ENCODE data around the gene USP25.

The USP25 gene

GRCh38 chr21:15729674-15730483 lies at the start of gene USP25:
Gene USP25 (plus strand): TSS chr21:15729982. CDS start chr21:15730394, 412 bp downstream.
- peak; percentile 96 for DNase-seq (ENCODE audit: low spot score)

DNA sequence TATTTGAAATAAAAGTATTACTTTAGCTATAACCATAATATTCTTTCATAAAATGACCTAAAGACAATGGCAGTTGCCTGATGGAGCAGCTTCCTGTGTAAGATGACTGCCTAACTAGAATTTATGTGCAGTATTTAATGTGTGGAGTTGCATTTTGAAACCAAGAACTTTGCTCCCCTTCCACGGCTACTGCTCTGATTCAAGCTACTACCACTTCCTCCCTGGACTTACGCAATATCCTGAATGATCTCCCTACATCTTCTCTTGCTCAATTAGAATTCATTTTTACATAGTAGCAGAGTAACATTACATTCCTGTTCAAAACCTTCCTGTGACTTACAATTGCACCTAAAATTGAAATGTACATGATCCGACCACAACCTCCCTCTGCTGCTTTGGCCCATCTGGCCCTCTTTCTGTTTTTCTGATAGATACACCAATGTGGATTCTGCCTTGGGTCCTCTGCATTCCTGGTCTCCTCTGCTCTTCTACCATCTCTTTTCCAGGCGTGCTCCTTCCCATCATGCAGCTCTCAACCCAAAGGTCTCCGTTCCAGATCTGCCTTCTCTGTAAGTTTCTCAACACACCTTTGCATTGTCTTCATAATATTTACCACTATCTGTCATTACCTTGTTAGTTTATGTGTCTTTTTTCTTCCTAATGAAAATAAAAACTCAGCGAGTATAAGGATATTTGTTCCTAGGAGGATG lies 47.4 kb upstream of the USP25 start:
- no peak for DNase-seq (ENCODE audit: low spot score)

DNA sequence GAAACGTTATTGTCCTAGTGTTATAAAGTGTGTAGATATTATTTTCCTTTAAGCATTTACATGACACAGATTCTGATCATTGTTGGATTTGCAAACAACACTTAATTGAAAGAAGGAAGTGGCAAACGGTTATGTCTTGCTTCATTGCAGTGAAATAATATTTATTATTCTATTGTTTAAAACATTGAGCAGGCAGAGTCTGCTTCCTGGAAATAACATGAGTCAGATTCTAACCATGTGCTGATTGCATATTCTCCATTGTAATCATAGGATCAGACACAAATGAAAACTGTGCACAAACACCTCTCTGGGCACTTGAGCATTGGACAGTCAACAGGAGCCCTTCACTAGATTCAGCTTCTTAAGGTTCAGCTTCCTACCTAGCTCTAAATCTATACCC lies 46.8 kb upstream of the USP25 start:
- DNase-seq (ENCODE audit: low spot score), result no peak

- no peak for DNase-seq (ENCODE audit: low spot score)
Measured at GRCh38 chr21:15686506-15686905, 43.3 kb upstream of the USP25 start.

DNA sequence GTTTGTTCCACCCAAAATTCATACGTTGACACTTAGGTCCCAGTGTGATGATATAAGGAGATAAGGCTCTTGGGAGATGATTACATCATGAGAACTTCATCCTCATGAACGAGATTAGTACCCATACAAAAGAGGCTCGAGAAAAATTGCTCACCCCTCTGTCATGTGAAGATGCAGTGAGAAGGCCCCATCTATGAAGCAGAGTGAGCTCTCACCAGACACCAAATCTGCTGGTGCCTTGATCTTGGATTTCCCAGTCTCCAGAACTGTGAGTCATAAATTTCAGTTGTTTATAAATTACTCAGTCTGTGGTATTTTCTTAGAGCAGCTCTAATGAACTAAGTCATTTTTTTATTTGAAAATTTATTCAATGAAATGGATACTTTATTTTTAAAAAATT lies 42.6 kb upstream of the USP25 start:
- DNase-seq (ENCODE audit: low spot score), result no peak

- no peak for DNase-seq (ENCODE audit: low spot score)
Measured at GRCh38 chr21:15688016-15688415, 41.8 kb upstream of the USP25 start.

GRCh38 chr21:15688809-15689208 lies 41.0 kb upstream of the USP25 start:
- DNase-seq (ENCODE audit: low spot score), result no peak

DNA sequence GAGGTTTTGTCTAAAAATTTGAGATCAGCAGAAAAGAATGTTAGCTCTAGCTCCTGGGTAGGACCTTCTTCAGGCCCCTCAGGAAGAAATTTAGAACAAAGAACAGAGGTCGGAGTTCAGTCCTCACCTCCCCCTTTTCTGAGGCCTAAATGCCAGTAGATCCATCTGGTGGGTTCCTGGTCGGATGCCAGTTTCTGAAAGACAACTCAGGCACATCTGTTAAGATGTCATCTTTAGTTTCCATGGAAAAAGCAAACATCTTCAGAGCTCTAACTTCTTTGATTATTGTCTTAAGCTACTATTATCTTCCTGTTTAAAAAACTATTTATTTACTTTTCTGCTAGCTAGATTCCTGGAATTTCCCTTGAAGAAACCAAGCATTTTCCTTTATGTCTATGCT lies 37.1 kb upstream of the USP25 start:
- no peak for DNase-seq (ENCODE audit: low spot score)

DNA sequence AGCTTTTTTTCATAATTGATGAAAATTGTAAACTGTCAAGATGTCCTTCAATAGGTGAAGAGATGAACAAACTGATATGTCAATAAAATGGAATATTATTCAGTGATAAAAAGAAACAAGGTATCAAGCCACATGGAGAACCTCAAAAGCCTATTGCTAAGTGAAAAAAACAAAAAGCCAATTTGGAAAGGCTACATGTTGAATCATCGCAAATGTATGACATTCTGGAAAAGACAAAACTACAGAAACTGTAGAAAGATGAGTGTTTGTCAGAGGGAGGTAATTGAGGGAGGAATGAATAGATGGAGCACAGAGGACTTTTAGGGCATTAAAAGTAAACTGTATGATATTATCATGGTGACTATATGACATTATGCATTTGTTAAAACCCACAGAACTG lies 34.5 kb upstream of the USP25 start:
- no peak for DNase-seq (ENCODE audit: low spot score)

- no peak for DNase-seq (ENCODE audit: low spot score)
Measured at GRCh38 chr21:15701830-15702229, 28.0 kb upstream of the USP25 start.

GRCh38 chr21:15703932-15704331 lies 25.9 kb upstream of the USP25 start:
- no peak for DNase-seq (ENCODE audit: low spot score)

- DNase-seq (ENCODE audit: low spot score), result peak; percentile 52
Measured at GRCh38 chr21:15706696-15707095, 23.1 kb upstream of the USP25 start.

GRCh38 chr21:15713412-15713811 lies 16.4 kb upstream of the USP25 start:
- no peak for DNase-seq (ENCODE audit: low spot score)

- no peak for DNase-seq (ENCODE audit: low spot score)
Measured at GRCh38 chr21:15718711-15719110, 11.1 kb upstream of the USP25 start.

DNA sequence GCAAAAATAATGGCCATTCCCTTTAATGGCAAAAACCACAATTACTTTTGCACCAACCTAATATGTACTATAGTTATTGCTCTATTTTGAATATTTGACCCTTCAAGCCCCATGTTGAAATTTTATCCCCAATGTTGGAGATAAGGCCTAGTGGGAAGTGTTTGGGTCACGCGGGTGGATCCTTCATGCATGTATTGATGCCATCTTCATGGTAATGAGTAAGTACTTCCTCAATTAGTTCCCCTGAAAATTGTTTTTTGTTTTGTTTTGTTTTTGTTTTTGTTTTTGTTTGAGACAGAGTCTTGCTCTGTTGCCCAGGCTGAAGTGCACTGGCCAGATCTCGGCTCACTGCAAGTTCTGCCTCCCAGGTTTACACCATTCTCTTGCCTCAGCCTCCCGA lies 9.8 kb upstream of the USP25 start:
- DNase-seq (ENCODE audit: low spot score), result no peak

DNA sequence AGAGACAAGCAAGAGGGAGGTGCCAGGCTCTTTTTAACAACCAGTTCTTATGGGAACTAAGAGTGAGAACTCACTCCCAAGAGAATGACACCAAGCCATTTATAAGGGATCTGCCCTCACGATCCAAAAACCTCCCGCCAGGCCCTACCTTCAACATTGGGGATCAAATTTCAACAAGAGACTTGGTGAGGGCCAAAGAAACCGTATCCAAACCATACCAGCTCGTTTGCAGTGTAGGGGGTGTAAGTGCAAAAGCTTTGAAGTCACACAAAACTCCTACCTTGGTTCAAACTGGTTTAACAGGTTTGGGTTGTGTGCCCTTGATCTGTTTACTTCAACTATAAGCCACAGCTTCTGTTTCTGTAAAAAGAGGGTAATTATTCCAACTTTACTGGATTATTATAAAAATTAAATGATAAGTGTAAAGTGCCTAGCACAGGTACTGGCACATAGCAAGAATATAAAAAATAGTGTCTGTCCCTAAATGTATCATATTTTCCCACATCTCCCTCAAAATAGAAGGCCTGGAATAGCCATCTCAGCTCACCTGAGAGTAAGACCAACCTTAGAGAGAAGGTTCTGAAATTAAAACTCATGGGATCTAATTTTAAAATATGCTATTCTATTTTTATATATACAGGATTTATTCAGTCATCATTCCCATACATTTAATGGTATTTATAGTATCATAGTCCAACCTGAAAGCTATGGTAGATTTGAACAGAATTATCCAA lies 7.0 kb upstream of the USP25 start:
- DNase-seq (ENCODE audit: low spot score), result peak; percentile 59

DNA sequence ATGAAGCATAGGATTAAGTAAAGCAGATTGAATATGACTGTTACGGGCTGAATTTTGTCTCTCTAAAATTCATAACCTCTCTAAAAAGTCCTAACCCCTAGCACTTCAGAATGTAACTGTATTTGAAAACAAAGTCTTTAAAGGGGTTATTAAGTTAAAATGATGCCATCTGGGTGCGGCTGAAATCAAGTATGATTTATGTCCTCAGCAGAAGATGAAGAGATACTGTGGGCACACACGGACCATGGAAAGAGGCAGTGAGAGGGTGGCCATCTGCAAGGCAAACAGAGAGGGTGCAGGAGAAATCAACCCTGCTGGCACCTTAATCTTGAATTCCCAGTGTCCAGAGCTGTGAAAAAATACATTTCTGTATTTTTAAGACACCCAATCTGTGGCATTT lies 3.8 kb upstream of the USP25 start:
- DNase-seq (ENCODE audit: low spot score), result no peak

DNA sequence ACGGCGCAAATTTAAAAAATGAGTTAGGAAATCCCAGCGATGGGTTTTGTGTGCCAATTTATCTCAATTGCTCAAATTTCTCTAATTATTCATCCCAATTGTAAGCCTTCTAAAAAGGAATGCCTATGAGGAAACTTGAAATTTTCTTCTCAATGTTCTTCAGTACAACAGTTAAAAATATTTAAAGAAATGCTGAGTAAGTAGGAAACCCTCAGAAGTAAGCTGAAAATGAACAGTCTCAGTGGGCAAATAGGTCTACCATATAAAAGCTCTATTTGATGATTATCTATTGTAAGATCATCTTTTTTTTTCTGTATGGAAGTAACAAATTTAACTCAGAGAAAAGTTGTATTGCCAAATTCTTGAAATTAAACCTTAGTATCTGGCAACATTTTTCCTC lies 1.7 kb upstream of the USP25 start:
- DNase-seq (ENCODE audit: low spot score), result no peak

GRCh38 chr21:15729346-15729673 lies 472 bp upstream of the USP25 start:
- DNase-seq (ENCODE audit: low spot score), result no peak

GRCh38 chr21:15730484-15731242 lies 881 bp downstream of the USP25 start:
- no peak for DNase-seq (ENCODE audit: low spot score)

GRCh38 chr21:15731243-15731613 lies 1.4 kb downstream of the USP25 start:
- DNase-seq (ENCODE audit: low spot score), result no peak

- no peak for DNase-seq (ENCODE audit: low spot score)
Measured at GRCh38 chr21:15732290-15732995, 2.7 kb downstream of the USP25 start.

Data from iPS-NIHi11 (cell line).